Epithelial cell of proximal tubule (primary cell): ENCODE data around the gene TMEM120A. TPM values are rescaled to one million over a fixed set of nuclear protein-coding genes. Genes with fewer than 3 reads are reported as not detected.

ENCODE experiments used
- DNase-seq: peaks from one replicate; pipeline ENCODE4 v3.0.0-alpha.2; 2011; ENCODE audit warnings: low read depth
- H3K4me3 ChIP-seq: 2 replicates; pipeline ENCODE4 v1.5.1; 2011; ENCODE audit warnings: low read depth, mild to moderate bottlenecking, low read length
- total RNA-seq: library from RNA; depleted of rRNA; stranded (reverse); fragments of >200 nt; gene quantifications from 2 replicates; pipeline ENCODE4 v1.2.3, GENCODE V29; 2015
- TF ChIP-seq, protein P1 (sequence below): conservative IDR thresholded peaks from 2 replicates; pipeline ENCODE4 v1.5.1; 2012; ENCODE audit warnings: low read depth, mild to moderate bottlenecking, low read length

Gene TMEM120A
- total RNA-seq, 1 donor from 2014 or later: 7.6 TPM

GRCh38 chr7:75987805-75988567 lies 6.4 kb downstream of the TMEM120A start:
- no peak overlapping the region for H3K4me3 ChIP-seq

GRCh38 chr7:75987026-75987804 lies 7.2 kb downstream of the TMEM120A start:
- TF ChIP-seq, protein P1, sequence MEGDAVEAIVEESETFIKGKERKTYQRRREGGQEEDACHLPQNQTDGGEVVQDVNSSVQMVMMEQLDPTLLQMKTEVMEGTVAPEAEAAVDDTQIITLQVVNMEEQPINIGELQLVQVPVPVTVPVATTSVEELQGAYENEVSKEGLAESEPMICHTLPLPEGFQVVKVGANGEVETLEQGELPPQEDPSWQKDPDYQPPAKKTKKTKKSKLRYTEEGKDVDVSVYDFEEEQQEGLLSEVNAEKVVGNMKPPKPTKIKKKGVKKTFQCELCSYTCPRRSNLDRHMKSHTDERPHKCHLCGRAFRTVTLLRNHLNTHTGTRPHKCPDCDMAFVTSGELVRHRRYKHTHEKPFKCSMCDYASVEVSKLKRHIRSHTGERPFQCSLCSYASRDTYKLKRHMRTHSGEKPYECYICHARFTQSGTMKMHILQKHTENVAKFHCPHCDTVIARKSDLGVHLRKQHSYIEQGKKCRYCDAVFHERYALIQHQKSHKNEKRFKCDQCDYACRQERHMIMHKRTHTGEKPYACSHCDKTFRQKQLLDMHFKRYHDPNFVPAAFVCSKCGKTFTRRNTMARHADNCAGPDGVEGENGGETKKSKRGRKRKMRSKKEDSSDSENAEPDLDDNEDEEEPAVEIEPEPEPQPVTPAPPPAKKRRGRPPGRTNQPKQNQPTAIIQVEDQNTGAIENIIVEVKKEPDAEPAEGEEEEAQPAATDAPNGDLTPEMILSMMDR: no peak
- H3K4me3 ChIP-seq: no peak overlapping the region
- no peak for DNase-seq

More at GRCh38 chr7:75987805-75988567, 6.4 kb downstream of the TMEM120A start:
- TF ChIP-seq, protein P1: no peak
- DNase-seq: no peak

DNA sequence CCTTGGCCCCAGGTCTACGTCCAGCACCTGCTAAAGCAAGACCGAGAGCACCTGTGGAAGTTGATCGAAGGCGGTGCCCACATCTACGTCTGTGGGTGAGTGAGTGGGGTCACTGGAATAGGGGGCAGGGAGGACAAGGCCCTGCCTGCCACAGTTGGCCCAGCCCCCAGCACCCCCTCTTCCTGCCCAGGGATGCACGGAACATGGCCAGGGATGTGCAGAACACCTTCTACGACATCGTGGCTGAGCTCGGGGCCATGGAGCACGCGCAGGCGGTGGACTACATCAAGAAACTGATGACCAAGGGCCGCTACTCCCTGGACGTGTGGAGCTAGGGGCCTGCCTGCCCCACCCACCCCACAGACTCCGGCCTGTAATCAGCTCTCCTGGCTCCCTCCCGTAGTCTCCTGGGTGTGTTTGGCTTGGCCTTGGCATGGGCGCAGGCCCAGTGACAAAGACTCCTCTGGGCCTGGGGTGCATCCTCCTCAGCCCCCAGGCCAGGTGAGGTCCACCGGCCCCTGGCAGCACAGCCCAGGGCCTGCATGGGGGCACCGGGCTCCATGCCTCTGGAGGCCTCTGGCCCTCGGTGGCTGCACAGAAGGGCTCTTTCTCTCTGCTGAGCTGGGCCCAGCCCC lies 8.1 kb downstream of the TMEM120A start:
- DNase-seq: no peak
- TF ChIP-seq, protein P1: no peak
- no peak overlapping the region for H3K4me3 ChIP-seq

DNA sequence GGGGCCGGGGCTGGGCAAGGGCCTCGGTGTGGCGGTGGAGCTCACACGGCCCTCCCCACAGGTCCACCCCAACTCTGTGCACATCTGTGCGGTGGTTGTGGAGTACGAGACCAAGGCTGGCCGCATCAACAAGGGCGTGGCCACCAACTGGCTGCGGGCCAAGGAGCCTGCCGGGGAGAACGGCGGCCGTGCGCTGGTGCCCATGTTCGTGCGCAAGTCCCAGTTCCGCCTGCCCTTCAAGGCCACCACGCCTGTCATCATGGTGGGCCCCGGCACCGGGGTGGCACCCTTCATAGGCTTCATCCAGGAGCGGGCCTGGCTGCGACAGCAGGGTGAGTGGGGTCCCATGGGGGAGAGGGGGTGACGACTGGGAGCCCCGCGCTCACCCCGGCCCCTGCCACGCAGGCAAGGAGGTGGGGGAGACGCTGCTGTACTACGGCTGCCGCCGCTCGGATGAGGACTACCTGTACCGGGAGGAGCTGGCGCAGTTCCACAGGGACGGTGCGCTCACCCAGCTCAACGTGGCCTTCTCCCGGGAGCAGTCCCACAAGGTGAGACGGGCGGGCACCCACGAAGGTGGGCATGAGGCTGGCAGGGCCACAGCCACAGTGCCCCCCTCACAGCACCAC lies 8.8 kb downstream of the TMEM120A start:
- DNase-seq: no peak
- TF ChIP-seq, protein P1: no peak

GRCh38 chr7:75985009-75985517 lies 9.3 kb downstream of the TMEM120A start:
- no peak for DNase-seq
- TF ChIP-seq, protein P1: no peak
- no peak overlapping the region for H3K4me3 ChIP-seq

More for the DNA sequence above, 8.8 kb downstream of the TMEM120A start:
- H3K4me3 ChIP-seq: no peak overlapping the region
